ENCODE results near the gene ARAP1.

DNA sequence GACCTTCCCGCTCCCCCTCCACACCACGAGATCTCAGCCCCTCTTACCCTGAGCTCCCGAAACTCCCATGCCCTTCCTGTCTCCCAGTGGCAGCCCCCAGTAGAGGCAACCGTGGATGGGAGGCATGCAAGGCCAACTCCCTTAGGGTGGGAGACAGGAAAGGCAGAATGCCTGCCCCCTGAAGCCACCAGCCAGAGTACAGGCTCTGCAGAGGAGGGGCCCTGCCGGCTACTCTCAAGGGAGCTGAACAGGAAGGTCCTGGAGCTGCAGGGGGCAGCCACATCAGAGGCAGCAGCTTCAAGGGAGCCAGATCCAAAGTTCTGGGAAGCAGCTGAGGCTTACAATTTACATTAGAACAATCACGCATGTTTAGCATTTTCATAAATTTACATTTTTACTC is 116.3 kb downstream of the ARAP1 start:
- no peak for TF ChIP-seq POLR2AphosphoS5 (IDR thresholded peaks at IDR 0.05)
- TF ChIP-seq, protein P1, sequence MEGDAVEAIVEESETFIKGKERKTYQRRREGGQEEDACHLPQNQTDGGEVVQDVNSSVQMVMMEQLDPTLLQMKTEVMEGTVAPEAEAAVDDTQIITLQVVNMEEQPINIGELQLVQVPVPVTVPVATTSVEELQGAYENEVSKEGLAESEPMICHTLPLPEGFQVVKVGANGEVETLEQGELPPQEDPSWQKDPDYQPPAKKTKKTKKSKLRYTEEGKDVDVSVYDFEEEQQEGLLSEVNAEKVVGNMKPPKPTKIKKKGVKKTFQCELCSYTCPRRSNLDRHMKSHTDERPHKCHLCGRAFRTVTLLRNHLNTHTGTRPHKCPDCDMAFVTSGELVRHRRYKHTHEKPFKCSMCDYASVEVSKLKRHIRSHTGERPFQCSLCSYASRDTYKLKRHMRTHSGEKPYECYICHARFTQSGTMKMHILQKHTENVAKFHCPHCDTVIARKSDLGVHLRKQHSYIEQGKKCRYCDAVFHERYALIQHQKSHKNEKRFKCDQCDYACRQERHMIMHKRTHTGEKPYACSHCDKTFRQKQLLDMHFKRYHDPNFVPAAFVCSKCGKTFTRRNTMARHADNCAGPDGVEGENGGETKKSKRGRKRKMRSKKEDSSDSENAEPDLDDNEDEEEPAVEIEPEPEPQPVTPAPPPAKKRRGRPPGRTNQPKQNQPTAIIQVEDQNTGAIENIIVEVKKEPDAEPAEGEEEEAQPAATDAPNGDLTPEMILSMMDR (IDR thresholded peaks at IDR 0.05), result no peak
- no peak for TF ChIP-seq POLR2A (IDR thresholded peaks at IDR 0.05)
